Chondrocyte (in vitro differentiated cells): Measurements from ENCODE around the gene BBS9. TPM values are rescaled to one million over a fixed set of nuclear protein-coding genes. Genes with fewer than 3 reads are reported as not detected.
A peak's percentile ranks its signal among the peaks of the same experiment; 100 is the strongest.

Source experiments
- DNase-seq: peaks from one replicate; pipeline ENCODE4 v3.0.0; 2021; ENCODE audit warnings: mixed read lengths, low spot score
- H3K27ac Mint-ChIP-seq: one replicate; pipeline ENCODE4 v1.8.0; 2021; ENCODE audit warnings: mild to moderate bottlenecking, moderate library complexity, mixed read lengths; ENCODE audit not compliant: unreplicated experiment
- H3K27me3 Mint-ChIP-seq: 2 replicates; pipeline ENCODE4 v1.8.0; 2021; ENCODE audit warnings: low read depth, mixed read lengths
- H3K36me3 Mint-ChIP-seq: 2 replicates; pipeline ENCODE4 v1.8.0; 2021; ENCODE audit warnings: low read depth, mixed read lengths
- H3K4me1 Mint-ChIP-seq: 2 replicates; pipeline ENCODE4 v1.8.0; 2021; ENCODE audit warnings: low read depth, mild to moderate bottlenecking, mixed read lengths
- H3K4me3 Mint-ChIP-seq: one replicate; pipeline ENCODE4 v1.8.0; 2021; ENCODE audit warnings: mild to moderate bottlenecking, moderate library complexity, mixed read lengths; ENCODE audit not compliant: unreplicated experiment
- H3K9me3 Mint-ChIP-seq: 2 replicates; pipeline ENCODE4 v1.8.0; 2021; ENCODE audit warnings: low read depth, mixed read lengths
- CTCF ChIP-seq: fragments of 200-600 bp; sonication (generic); IDR thresholded peaks from 2 replicates; pipeline ENCODE4 v1.5.0; 2021; ENCODE audit warnings: antibody characterized with exemption, mild to moderate bottlenecking, moderate library complexity
- total RNA-seq: library from RNA; stranded (reverse); gene quantifications from 3 replicates; pipeline ENCODE4 v1.2.1, GENCODE V29; 2021

Gene BBS9
- total RNA-seq, 1 donor from 2014 or later, result 16.5 TPM

GRCh38 chr7:33536398-33537103 is 407.2 kb downstream of the BBS9 start:
- H3K27ac Mint-ChIP-seq, result no peak overlapping the region
- H3K4me3 Mint-ChIP-seq, result no peak overlapping the region
- no peaks in the 10 kb centered on the region for H3K27me3 Mint-ChIP-seq
- no peak for TF ChIP-seq CTCF
- H3K9me3 Mint-ChIP-seq, result no peaks in the 10 kb centered on the region
- no peak for DNase-seq
- H3K36me3 Mint-ChIP-seq, result peaks cover 4% of the 10 kb centered on the region
- H3K4me1 Mint-ChIP-seq, result peaks cover 19% of the 10 kb centered on the region

GRCh38 chr7:33537104-33537477 is 407.7 kb downstream of the BBS9 start:
- no peaks in the 10 kb centered on the region for H3K27me3 Mint-ChIP-seq
- DNase-seq, result no peak
- H3K4me3 Mint-ChIP-seq, result no peak overlapping the region
- H3K4me1 Mint-ChIP-seq, result peaks cover 19% of the 10 kb centered on the region
- H3K9me3 Mint-ChIP-seq, result no peaks in the 10 kb centered on the region
- no peak overlapping the region for H3K27ac Mint-ChIP-seq
- TF ChIP-seq CTCF, result no peak
- H3K36me3 Mint-ChIP-seq, result peaks cover 4% of the 10 kb centered on the region

GRCh38 chr7:33539198-33539597 is 409.8 kb downstream of the BBS9 start:
- no peak for TF ChIP-seq CTCF
- Mint-ChIP-seq H3K27me3 (no peaks in the 10 kb centered on the region), H3K27ac (no peak overlapping the region), H3K36me3 (peaks cover 6% of the 10 kb centered on the region), H3K4me1 (peaks cover 19% of the 10 kb centered on the region), H3K4me3 (no peak overlapping the region), H3K9me3 (peaks cover 3% of the 10 kb centered on the region)
- DNase-seq, result no peak

GRCh38 chr7:33539659-33540400 is 410.5 kb downstream of the BBS9 start:
- H3K4me1 Mint-ChIP-seq, result peaks cover 13% of the 10 kb centered on the region
- no peak overlapping the region for H3K4me3 Mint-ChIP-seq
- no peaks in the 10 kb centered on the region for H3K27me3 Mint-ChIP-seq
- H3K9me3 Mint-ChIP-seq, result peaks cover 3% of the 10 kb centered on the region
- TF ChIP-seq CTCF, result no peak
- peaks cover 6% of the 10 kb centered on the region for H3K36me3 Mint-ChIP-seq
- peak overlapping the region; percentile 8 for H3K27ac Mint-ChIP-seq
- DNase-seq, result no peak

GRCh38 chr7:33547880-33548279 is 418.5 kb downstream of the BBS9 start:
- no peak for TF ChIP-seq CTCF
- Mint-ChIP-seq H3K36me3 (no peaks in the 10 kb centered on the region), H3K4me1 (peaks cover 3% of the 10 kb centered on the region), H3K27me3 (no peaks in the 10 kb centered on the region), H3K4me3 (no peak overlapping the region), H3K9me3 (no peaks in the 10 kb centered on the region), H3K27ac (no peak overlapping the region)
- DNase-seq, result no peak
